HG03565 (cell line): ENCODE measurements around the gene NOLC1.

Experiments
- ATAC-seq: cut with Tn5 transposase; IDR thresholded peaks from one replicate; pipeline ENCODE4 v1.9.1; 2021; ENCODE audit warnings: mild to moderate bottlenecking, moderate library complexity; ENCODE audit not compliant: unreplicated experiment

Gene NOLC1

DNA sequence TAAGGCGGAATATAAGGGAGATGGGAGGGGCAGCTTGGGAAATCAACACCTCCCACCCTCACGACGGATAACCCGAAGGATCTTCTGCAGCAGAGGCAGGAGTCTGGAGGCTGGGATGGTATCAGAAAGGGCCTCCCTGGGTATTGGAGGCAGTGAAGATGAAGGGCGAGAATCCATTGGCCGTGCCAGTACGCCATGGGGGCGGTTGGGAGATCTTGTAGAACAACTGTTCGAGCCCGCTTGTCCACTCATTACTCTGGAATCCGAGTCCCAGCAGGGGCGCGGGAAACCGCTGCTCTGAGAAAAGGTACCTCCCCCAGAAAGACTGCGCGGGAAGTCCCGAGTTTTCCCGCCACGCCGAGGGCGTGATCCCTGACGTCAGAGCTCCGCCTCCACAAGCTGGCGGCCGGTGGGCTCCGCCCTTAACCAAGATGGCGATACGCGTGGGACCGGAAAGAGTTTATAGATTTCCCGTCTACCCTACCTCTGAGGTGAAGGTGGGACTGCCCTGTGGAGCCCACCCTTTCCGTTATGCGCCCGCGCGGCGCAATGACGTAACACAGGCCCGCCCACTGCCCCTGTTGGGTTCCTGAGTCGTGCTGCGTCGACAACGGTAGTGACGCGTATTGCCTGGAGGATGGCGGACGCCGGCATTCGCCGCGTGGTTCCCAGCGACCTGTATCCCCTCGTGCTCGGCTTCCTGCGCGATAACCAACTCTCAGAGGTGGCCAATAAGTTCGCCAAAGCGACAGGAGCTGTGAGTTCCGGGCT lies at the start of gene NOLC1:
NOLC1 (plus strand) TSS at position 616 of the 771 bp plus-strand sequence; CDS start at position 638, 22 bp downstream.
- ATAC-seq, result peak; percentile 82

DNA sequence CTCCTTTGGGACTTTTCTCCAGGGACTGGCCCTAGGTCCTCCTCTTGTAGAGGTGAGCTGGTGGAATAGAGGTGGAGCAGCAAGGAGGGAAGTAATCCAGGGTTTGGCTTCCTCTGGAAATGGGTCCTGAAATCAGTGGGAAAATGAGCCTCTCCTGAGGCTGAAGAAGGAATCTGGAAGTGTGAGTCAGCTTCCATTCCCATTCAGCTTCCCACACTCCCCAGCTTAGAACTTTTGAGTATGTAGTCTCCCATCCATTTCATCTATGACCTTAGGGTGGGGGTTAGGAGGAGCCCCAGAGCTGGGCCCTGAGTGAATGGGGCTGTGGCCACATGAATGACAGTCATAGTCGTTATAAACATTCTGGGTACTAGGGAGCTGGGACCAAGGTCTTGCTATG lies 49.8 kb upstream of the NOLC1 start:
- no peak for ATAC-seq

DNA sequence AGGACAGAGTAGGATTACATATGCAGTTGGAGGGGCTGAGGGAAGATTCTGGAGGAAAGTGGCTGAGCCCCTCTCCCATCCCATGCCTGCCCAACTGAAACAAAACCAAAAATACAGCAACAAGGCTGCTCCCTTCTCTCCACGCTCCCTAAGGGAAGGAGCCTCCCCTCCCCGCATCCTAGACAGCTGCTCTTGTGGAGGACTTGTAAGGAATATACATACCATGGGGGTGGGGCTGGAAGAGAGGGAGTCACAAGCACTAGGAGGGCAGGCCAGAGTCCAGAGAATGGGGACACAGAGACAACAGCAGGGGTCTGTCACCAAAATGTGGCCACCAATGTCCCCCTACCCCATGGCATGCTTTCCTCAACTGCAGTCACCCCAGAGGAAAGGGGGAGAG lies 45.2 kb upstream of the NOLC1 start:
- ATAC-seq, result no peak

DNA sequence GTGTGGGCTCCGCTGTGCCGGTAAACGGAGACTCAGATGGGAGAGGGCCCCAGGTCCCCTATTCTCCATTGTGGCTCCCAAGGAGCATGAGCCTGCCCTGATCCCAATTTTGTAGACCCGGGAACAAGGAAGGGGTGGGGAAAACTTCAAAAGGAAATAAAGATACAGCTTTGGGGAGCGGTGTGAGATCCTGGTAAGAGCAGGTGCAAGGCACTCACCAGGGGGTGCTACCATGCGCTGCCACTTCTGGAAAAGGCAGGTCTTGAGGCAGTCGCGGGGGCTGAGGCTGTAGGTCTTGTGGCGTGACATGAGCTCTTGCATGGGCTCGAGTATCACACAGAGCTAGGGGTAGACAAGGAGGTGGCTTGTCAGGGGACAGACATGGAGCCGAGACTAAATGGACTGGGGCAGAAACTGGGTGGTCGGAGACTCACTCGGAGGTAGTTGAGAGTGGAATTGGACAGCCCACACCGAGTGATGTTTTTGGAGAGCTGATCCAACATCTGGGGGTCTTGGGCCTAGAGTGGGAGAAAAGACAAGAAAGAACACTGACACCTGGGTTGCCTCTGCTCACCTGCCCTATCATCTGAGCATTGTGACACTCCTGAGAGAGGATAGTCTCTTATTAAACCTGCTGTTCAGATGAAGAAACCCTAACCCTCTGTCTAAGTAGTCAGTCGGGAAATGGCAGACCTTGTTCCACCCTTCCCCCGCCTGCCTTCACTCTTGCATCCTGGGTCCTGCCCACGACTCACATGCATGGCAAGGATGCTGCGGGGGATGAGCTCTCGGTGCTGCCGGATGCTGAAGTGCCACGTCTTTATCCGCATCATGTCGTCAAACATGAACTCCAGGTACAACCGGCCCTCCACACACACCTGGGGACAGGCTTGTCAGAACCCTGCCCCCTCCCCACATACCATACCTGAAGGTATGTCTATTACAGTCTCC lies 42.7 kb upstream of the NOLC1 start:
- ATAC-seq, result no peak

DNA sequence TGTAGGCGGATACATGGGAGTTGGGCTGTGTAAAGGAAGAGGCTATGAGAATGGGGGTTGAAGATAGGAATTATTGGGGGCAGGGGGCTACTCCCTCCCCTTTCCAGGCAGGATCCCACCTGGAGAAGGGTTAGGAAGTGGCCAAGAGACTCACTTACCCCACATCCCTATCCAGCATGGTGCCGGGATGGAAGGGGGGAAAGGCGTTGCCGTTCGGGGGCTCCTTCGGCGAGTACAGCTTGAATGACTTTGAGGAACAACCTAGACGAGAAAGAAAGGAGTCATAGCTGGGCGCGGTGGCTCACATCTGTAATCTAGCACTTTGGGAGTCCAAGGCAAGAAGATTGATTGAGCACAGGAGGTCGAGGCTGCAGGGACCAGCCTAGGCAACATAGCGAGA lies 40.9 kb upstream of the NOLC1 start:
- ATAC-seq, result no peak

DNA sequence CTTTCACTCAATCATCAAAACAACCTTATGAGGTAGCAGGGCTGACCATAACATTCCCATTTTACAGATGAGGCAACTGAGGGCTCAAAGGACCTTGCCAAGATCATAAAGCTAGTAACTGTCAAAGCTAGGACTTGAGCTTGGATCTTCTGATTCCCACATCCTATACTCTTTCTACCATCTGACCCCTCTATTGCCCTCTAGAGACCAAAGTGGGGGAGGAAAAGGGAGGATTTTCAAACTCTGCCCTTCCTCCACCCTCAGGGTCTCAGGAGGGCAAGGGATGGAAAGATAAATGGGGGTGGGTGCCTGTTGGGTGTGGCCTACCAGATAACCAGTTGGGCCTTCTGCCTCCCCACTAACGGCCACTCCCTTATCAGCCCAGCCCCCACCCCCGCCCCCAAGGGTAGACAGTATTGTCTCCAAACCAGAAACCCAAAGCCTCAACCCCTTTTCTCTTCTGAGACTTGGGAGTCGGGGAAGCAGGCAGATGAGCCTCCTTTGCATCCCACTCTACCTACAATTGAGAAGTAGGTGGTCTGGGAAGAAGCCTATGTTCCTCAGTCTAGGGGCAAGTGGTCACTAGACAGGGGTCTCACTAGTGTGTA lies 39.9 kb upstream of the NOLC1 start:
- ATAC-seq, result no peak

DNA sequence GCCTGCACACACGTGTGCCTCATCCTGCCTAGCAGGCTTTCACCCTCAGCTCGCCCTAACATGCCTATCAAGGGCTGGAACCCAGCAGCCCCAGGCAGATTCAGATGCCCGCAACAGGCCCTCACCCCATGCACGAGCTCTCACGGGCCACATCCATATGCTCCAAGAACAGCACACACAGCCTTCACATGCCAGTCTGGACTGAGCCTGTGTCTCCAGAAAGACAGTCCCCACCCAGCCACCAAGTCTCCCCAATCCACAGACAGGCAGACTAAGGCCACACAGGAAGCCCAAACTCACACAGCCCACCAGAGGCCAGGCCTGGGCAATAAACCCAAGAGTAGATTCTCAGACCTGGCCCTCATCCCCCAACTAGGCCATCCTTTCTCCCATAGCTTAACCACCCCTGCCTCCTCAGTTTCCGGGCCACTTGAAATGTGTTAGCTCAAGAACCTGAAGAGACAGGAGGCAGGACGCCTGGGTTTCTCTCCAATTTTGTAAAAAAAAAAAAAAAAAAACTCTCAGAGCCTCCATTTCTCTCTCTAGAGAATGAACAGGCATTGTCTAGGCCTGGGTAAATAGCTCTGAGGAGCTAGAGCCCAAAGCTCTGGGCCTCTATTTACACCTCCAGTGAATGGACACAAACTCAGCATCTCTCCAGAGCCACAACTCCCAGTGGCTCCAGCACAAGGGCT lies 38.8 kb upstream of the NOLC1 start:
- no peak for ATAC-seq

DNA sequence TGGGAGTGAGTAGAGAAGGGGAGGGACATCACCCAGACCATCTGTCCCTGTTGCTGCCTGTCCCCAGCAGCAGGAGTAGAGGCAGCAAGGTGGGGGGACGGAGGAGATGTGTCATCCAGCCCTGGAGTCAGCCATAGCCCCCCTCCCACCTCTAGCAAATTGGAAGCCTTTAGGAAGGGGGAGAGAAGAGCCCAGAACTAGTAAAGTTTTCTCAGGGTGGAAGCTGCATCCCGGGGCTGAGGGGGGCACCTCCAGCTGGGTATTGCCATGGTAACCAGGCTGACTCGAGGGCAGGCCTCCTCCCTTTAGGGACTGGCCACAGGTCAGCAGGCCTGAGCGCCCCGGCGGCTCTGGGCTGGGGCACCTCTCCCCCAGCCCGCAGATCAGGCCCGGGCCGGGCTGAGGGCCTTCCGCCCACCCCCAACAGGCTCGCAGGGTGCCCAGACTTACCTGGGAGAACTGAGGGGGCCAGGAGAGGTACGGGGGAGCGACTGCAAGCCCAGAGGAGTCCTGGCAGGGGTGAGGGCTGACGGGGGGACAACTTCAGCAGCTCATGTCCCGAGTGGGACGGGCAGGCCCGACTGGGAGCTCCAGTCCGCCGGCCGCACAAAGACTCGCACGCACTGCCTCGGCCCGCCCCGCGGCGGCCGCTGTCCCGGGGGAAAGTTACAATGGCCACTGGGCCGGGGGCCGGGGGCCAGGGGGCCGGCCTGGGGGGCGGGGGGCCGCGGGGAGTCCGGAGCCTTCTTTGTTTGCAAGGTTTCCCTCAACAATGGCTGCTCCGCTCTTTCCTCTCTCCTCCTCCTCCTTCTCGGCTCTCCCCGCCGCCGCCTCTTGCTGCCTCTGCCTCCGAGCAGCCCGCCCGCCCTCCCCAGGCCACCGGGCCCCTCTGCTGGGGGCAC lies 38.0 kb upstream of the NOLC1 start:
- ATAC-seq, result no peak

DNA sequence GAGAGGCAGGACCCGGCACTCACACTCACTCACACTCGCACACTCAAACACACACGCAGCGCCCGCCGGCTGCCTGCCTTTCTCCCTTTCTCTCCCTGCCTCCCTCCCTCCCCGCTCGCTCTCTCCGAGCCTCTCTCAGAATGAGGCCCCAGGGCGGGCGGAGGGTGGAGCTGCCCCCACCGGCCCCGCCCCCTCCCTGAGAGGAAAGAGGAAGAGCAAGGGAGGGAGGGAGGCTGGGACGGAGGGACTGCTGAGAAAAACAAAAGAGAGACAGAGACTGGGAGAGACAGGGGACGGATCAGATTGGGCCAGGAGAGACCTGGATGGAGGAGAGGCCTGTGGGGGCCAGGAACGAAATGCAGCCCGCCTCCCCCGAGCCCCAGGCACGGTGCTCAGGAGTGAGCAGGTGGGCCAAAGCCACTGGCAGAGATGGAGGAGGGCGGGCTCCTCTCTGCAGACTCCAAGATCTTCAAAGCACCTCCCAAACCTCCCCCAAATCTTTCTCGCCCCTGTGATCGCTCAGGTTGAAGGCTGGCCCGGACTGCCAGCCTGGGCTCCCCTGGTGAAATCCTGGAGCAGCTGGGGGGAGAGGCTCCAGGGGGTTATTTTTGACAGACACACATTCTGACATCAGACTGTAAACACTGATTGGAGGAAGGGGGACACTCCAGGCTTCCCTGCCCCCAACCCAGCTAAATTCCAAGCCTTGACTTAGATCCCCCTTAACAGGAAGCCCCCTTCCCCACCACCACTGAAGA lies 37.1 kb upstream of the NOLC1 start:
- peak; percentile 44 for ATAC-seq

DNA sequence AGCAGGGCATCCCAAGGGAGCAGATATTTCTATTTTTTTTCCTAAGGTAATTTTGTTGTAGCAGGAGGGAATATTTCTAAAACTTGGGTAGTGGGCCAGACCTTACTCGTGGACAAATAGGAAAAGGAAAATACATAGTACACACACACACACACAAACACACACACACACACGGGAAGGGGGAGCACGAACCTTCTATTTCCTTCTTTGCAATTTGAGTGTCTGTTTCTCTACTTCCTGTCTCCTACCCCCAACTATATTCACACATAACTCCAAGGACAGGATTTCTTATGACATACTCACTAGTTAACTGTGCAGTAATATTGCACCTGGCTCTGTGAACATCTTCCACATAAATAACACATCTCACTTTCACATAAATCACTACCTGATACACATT lies 36.4 kb upstream of the NOLC1 start:
- no peak for ATAC-seq

DNA sequence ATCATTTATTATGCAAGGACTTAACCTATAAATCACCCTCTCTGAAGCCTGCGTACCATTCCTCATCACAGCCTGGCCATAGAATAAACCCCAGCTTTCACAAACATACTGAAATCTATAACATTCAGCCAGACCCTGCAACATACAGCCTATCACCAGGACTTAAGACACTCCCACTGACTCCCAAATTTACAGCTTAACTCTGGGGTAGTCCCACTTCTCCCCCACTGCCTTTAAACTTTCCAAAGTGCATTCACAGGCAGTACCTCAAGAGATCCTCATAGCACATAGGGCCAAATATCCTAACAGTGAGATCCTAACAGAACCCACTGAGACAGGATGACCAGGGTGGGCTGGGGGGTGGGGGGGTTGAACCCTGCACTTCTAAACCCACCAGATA lies 35.5 kb upstream of the NOLC1 start:
- no peak for ATAC-seq

DNA sequence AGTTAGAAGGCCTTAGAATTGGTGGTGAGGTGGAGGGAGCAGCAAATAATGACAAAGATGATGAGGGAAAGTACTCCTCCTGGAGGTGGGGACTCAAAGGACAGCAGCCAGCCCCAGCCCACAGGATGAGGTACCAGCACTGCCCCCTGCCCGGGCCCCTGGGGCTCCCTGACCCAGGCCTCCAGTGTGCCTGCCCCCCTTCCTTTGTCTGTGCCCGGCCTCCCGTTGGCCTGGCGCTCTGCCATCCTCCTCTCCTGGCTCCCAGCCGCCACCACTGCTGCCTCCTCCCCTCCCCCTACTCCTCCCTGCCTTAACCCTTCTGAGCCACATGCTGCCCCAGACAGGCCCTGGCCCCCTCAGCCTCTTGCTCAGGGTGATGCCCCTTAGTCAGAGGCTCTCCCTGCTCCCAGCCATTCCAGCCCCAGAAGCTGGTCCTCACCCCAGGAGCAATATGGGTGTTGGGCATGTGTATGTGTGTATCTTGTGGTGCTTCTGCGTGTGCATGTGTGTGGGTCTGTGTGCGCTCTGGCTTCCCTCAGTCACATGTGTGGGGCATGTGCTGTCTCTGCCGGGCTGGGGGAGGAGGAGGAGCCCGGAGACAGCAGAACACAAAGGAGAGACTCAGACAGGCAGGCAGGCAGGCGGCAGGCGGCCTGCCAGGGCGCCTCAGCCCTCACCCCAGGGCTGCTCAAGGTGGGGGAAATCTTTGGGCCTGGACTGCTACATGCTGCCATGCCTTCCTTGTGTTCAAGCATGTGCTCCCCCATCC lies 34.6 kb upstream of the NOLC1 start:
- ATAC-seq, result no peak

DNA sequence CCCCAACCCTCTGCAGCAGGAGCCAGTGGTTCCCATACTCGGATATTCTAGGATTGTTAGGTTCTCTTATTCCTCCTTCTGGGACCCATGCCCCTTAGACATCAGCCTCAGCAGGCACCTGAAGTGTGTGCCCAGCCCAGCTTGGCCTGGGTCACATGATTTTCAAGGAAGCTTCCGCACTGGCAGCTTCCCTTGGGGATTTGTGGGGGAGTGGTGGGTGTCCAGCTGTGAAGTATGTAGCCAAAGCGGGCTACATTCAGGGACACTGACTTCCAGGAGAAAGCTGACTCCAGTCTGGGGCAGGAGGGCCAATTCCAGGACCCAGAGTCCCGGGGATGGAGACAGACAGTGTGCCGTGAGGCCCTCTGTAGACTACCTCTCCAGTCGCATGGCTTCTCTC lies 33.3 kb upstream of the NOLC1 start:
- no peak for ATAC-seq

DNA sequence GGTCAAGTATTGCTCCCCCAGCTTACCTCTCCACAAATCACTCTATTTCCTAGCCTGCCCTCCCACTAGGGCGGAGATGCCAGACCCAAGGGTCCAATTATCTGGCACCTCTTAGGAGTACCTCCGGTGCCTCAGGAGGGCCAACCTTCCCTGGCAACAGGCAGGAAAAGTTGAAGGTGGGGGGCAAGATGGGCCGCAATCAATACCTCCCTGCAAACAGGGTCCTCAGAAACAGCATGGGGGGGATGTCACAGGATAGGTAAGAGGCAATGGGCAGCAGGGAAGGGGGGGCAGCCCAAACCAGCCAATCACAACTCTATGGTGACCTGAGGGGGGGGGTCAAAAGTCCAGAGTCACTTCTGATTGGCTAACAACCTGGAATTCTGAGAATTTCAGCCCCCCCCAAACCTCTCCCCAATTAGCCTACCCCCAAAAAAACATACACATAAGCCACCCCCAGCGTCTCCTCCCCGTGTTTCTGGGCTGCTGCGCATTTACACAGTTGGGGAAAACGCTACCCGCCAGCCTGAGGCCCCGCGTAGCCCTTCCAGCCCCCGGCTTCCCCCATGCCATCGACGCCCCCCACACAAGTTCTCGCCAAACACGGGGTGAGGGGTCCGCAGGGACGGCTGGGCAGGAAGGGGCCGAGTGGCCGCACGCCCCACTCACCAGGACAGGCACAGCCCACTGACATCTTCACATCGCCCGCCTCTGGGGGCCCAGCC lies 32.6 kb upstream of the NOLC1 start:
- no peak for ATAC-seq

DNA sequence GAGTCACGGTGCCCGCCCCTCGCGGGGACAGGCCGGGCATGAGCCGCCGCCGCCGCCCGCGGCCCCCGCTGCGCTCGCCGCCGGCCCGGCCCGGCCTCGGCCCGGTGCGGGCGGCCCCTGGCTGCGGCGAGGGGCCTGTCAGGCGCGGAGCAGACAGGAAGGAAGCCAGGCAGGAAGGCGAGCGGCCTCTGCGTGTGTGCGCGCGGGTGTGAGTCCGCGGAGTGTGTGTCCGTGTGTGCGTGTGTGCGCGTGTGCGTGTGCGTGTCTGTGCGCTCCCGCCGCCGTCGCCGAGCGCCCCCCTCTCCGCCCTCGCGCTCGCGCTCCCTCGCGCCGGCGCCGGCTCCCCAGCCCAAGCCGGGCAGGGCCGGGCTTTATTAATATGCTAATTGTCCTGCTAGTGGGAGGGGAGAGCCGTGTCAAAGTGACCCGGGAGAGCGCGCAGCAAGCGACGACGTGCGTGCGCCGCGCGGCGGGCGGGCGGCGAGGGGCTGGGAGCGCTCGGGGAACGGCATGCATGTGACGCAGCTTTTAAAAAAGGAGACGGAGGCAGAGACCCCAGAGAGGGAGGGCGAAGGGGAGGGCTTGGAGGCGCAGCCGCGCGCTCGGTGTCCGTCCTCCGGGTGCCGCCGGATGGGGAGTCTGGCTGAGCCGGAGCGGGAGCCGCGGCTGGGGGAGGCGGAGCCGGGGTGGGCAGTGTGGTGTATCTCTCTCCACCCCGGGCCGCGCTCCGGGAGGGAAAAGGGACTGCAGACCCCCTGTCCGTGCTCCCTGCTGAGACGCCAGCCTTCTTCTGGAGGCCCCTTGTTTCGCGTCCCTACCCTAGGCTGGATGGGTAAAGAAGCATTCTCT lies 31.8 kb upstream of the NOLC1 start, which contains the start of gene LDB1:
LDB1 (minus strand) TSS at position 227 of the 849 bp plus-strand sequence. CDS start 258 bp downstream, outside the sequence.
- ATAC-seq, result peak; percentile 42

DNA sequence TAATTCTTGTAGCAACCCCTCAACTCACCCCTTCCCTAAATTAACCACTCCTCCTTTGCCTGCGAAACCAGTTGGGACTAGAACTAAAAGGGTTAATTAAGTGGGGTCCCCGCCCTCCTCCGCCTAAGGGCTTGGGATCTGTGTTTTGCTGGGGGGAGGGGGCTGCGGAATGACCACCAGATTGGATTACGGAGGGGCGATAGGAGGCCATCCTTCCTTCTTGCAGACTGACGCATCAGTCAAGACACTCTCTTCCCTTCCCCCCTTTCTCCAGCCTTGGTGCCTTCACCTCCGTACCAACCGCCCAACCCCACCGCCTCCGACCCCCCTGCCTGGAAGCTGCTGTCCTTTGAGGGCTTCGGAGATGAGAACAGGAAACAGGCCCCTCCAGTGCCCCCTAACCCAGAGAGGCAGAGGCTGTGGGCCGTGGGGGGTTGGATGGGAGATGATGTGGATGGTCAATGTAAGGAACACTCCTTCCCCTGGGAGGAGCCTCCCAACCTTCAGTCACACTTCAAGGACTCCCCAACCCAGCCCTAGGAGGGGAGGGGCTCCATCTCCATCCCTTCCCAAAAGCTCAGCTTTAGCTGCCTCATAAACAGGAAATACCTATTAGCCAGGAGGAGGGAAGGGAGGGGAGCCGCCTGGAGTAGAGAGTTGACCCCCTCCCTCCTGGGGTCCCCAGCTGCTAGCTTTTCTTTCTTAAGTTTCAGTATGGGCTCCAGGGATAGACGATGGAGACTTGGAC lies 31.0 kb upstream of the NOLC1 start:
- ATAC-seq, result no peak
